Right forelimb (tissue), 1 donor: ENCODE data around the gene MAD1L1.

Experiments used
- DNase-seq: peaks from one replicate; pipeline ENCODE4 v3.0.0-alpha.2; 2018

The MAD1L1 gene

GRCh38 chr7:1946025-1946772 is 286.5 kb downstream of the MAD1L1 start:
- DNase-seq, result no peak

GRCh38 chr7:1945558-1945957 is 287.2 kb downstream of the MAD1L1 start:
- DNase-seq, result no peak

GRCh38 chr7:1944619-1945210 is 288.0 kb downstream of the MAD1L1 start:
- no peak for DNase-seq

- DNase-seq, result no peak
These were observed 288.7 kb downstream of the MAD1L1 start for GRCh38 chr7:1943933-1944618.

- DNase-seq, result no peak
These were observed 289.4 kb downstream of the MAD1L1 start for GRCh38 chr7:1943326-1943725.

GRCh38 chr7:1942941-1943289 is 289.8 kb downstream of the MAD1L1 start:
- DNase-seq, result no peak

- DNase-seq, result no peak
These were observed 290.4 kb downstream of the MAD1L1 start for GRCh38 chr7:1942243-1942940.

GRCh38 chr7:1941464-1942242 is 291.1 kb downstream of the MAD1L1 start:
- no peak for DNase-seq

- DNase-seq, result no peak
These were observed 291.9 kb downstream of the MAD1L1 start for GRCh38 chr7:1940863-1941262.

- DNase-seq, result no peak
These were observed 292.4 kb downstream of the MAD1L1 start for GRCh38 chr7:1940402-1940786.

- DNase-seq, result no peak
These were observed 293.0 kb downstream of the MAD1L1 start for GRCh38 chr7:1939434-1940401.

GRCh38 chr7:1938788-1939433 is 293.8 kb downstream of the MAD1L1 start:
- DNase-seq, result no peak

- DNase-seq, result no peak
These were observed 295.5 kb downstream of the MAD1L1 start for GRCh38 chr7:1937252-1937605.

- DNase-seq, result no peak
These were observed 296.1 kb downstream of the MAD1L1 start for GRCh38 chr7:1936531-1937251.

GRCh38 chr7:1936006-1936310 is 296.8 kb downstream of the MAD1L1 start:
- DNase-seq, result no peak

GRCh38 chr7:1935176-1936005 is 297.4 kb downstream of the MAD1L1 start:
- DNase-seq, result no peak

- DNase-seq, result no peak
These were observed 298.0 kb downstream of the MAD1L1 start for GRCh38 chr7:1934756-1935155.

GRCh38 chr7:1934017-1934416 is 298.7 kb downstream of the MAD1L1 start:
- DNase-seq, result no peak

- DNase-seq, result no peak
These were observed 299.5 kb downstream of the MAD1L1 start for GRCh38 chr7:1933066-1933750.
